H54 (cell line): Measurements from ENCODE around the gene ACOT7.

Experiments used
- DNase-seq: peaks from one replicate; pipeline ENCODE4 v3.0.0; 2011; ENCODE audit warnings: low spot score, mixed read lengths; ENCODE audit not compliant: insufficient read length
- FAIRE-seq: peaks from 3 replicates; lab custom pipeline; 2011; peaks lifted over from hg19 to GRCh38; lab: Jason Lieb, UNC
- POLR2A ChIP-seq: IDR thresholded peaks from 2 replicates; pipeline ENCODE4 v1.6.1; 2011; ENCODE audit warnings: low read depth, mild to moderate bottlenecking, low read length

ACOT7 gene

GRCh38 chr1:6336776-6337622 is 56.6 kb downstream of the ACOT7 start:
- TF ChIP-seq POLR2A = no peak
- FAIRE-seq = no peak
- no peak for DNase-seq

GRCh38 chr1:6334261-6334993 is 59.1 kb downstream of the ACOT7 start:
- TF ChIP-seq POLR2A = no peak
- no peak for FAIRE-seq
- DNase-seq = no peak

GRCh38 chr1:6332821-6333220 is 60.7 kb downstream of the ACOT7 start:
- no peak for TF ChIP-seq POLR2A
- DNase-seq (no peak), FAIRE-seq (no peak)

GRCh38 chr1:6331543-6332273 is 61.9 kb downstream of the ACOT7 start:
- no peak for TF ChIP-seq POLR2A
- no peak for FAIRE-seq
- DNase-seq = no peak

GRCh38 chr1:6330410-6330911 is 63.1 kb downstream of the ACOT7 start:
- DNase-seq = no peak
- no peak for FAIRE-seq
- no peak for TF ChIP-seq POLR2A

GRCh38 chr1:6329851-6330250 is 63.7 kb downstream of the ACOT7 start:
- TF ChIP-seq POLR2A = no peak
- FAIRE-seq (no peak), DNase-seq (no peak)

- FAIRE-seq = no peak
- DNase-seq = no peak
Observed at GRCh38 chr1:6329396-6329795, 64.2 kb downstream of the ACOT7 start.

GRCh38 chr1:6328696-6329095 is 64.9 kb downstream of the ACOT7 start:
- DNase-seq (no peak), FAIRE-seq (no peak)
- no peak for TF ChIP-seq POLR2A

More at GRCh38 chr1:6329396-6329795, 64.2 kb downstream of the ACOT7 start:
- no peak for TF ChIP-seq POLR2A

GRCh38 chr1:6328091-6328490 is 65.5 kb downstream of the ACOT7 start:
- TF ChIP-seq POLR2A = no peak
- no peak for FAIRE-seq
- DNase-seq = no peak

- FAIRE-seq (no peak), DNase-seq (no peak)
- TF ChIP-seq POLR2A = no peak
Observed at GRCh38 chr1:6325482-6325881, 68.1 kb downstream of the ACOT7 start.

GRCh38 chr1:6322161-6322560 is 71.4 kb downstream of the ACOT7 start:
- no peak for TF ChIP-seq POLR2A
- DNase-seq (no peak), FAIRE-seq (no peak)

GRCh38 chr1:6321205-6321604 is 72.4 kb downstream of the ACOT7 start:
- DNase-seq (no peak), FAIRE-seq (no peak)
- TF ChIP-seq POLR2A = no peak

GRCh38 chr1:6317098-6317760 is 76.3 kb downstream of the ACOT7 start:
- FAIRE-seq (no peak), DNase-seq (peak; percentile 24)
- TF ChIP-seq POLR2A = no peak
